Uterus (tissue), 2 donors: ENCODE measurements around the gene TSEN54.

Source experiments
- CTCF ChIP-seq, 4 experiments: fragments of 200-600 bp in 2 of 4; fragments of 450-650 bp in 2 of 4; sonication (generic) in 2 of 4; IDR thresholded peaks; one replicate each; pipeline ENCODE4 v1.5.1; 2016 to 2019; ENCODE audit warnings: antibody characterized with exemption in 4 of 4, mild to moderate bottlenecking in 2 of 4, moderate library complexity in 1 of 4
- POLR2A ChIP-seq, 2 donors: fragments of 450-650 bp; IDR thresholded peaks; one replicate each; pipeline ENCODE4 v1.6.1; 2016; ENCODE audit warnings: antibody characterized with exemption in 2 of 2, mild to moderate bottlenecking in 1 of 2, moderate library complexity in 1 of 2

DNA sequence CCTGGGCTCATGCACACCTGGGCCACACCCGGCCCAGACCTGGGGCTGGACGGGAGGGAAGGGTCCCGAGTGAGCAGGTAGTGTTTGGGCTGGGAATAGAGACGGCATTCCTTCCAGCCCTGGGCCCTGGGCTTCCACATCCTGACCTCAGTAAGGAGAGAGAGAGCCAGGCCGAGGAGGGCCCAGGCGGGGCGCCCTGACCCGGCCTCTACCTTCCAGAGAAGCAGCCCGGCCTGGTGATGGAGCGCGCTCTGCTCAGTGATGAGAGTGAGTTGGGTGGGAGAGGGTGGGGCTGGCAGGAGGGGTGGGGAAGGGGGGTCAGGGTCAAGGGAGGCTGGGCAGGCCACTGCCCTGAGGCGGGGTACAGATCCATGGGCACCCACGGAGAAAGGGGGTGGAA lies 57.7 kb downstream of the TSEN54 start:
- no peak for TF ChIP-seq CTCF (IDR thresholded peaks at IDR 0.05)
- no peak for TF ChIP-seq POLR2A (IDR thresholded peaks at IDR 0.05)
